ENCODE measurements around the gene NEU3.
"Not testable (repeated sequence)": the region's sequence is repeated elsewhere in the genome, so short reads cannot be mapped to it uniquely, and the experiment has no call there.

The NEU3 gene

GRCh38 chr11:74984730-74985129, 4.0 kb upstream of the NEU3 start:
- DNase-seq = no peak

DNA sequence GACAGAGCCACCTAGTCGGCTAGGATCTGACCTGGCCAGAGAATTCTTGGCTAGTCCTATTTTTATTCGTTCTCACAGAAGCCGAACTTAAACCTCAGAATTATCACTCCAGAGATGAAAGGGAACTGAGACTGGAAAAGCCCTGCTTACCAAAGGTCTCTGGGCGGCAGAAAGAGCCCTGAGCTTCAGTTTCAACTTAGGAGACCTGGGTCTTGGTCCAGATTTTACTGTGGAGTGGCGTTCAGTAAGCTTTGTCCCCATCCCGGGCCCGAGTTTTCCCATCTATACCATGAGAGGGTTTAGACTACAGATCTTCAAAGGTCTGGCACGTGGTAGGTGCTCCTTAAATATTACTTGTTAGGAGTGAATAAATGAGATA, 516 bp downstream of the NEU3 start:
- DNase-seq = no peak

- not testable (repeated sequence) for DNase-seq
Measured at GRCh38 chr11:74990150-74990549, 1.4 kb downstream of the NEU3 start.

- no peak for DNase-seq
Measured at GRCh38 chr11:74990941-74991340, 2.2 kb downstream of the NEU3 start.

- no peak for DNase-seq
Measured at GRCh38 chr11:74992852-74993251, 4.1 kb downstream of the NEU3 start.

- no peak for DNase-seq
Measured at GRCh38 chr11:75000975-75001354, 12.2 kb downstream of the NEU3 start.

DNA sequence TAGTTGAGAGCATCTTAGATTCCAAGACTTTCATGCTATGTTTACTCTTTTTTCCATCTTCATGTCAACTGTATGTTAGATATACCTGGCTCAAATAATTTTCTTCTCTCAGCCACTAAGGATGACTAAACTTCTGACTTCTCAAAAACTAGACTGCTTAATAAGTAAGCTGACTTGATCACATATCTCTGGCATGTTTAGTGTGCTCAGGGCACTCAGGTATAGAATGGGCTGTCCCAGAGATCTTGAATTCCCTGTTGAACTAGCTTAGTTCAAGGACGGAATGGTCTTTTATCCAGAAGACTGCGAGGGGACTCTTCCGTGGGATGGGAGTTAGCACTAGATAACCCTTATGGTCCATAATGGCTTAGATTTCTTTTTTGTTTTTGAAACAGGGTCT, 13.0 kb downstream of the NEU3 start:
- no peak for DNase-seq

DNA sequence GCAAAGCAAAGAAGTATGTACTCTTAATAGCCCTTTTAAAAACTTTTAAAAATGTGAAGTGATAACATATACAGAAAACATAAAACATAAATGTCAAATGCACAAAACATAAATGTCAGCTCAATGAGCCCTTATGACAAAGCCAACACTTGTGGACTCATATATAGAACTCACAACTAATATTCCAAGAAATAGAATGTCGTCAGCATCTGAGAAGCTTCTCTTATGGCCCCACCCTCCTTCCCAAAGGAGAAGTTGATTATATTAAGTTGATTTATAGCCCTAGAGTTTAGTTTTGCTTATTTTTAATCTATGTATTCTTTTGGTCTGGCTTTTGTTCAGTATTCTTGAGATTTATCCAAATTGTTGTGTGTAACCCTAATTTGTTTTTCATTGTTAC, 13.8 kb downstream of the NEU3 start:
- DNase-seq = no peak

- DNase-seq = no peak
Measured at GRCh38 chr11:75004215-75004614, 15.5 kb downstream of the NEU3 start.

GRCh38 chr11:75011357-75011756, 22.6 kb downstream of the NEU3 start:
- no peak for DNase-seq

DNA sequence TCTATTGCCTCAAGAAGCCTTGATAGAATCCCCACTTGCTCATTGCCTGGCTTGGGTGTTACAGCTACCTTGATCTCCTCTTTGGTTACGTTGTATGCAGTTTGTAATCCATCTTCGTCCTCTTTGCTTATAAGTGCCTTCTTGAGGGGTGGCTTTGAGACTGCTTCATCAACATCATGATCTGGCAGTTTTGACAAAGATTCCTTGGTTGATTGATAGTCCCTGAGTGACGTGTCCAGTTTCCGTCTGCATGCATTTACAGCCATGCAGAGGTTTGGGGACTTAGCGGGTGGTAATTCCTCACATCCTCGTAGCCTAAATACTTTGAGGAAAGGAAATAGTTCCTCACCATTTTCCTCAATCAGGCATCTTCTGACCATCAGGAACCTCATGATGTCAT, 23.1 kb downstream of the NEU3 start:
- DNase-seq = no peak

DNA sequence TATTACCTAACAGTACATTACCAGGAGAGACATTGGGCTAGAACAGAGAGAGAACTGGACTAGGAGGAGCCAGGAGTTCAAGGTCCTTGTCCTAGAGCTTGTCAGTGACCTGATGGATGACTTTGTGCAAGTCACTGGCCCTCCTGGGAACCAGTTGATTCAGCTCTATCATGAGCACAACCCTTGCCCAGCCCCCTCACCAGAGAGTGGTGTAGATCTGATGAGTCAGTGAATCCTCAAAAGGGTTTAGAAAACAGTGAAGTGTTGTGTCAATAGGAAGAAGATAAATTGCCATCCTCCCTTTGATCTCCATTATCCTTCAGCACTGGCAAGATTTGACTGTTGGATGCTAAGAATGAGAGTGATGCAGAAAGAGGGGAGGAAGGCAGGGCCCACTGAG, 24.3 kb downstream of the NEU3 start:
- no peak for DNase-seq

DNA sequence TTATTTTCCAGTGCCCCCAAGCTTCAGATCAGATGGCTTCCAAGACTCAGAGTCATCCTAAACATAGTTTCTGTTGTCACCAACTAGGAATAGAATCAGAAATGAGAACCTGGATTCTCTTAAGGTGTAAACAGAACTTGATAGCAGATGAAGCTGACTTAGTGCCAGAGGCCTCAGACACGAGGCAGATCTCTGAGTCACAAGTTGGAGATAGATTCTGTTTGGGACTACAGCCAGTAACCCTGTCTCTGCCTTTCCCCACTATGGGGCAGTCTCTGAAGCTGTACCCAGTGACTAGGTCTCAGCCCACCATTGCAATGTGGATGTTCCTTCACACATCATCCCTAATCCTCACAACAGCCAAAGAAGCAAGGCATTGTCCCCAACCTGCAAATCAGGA, 25.4 kb downstream of the NEU3 start:
- DNase-seq = no peak

- DNase-seq = not testable (repeated sequence)
Measured at GRCh38 chr11:75019200-75019599, 30.5 kb downstream of the NEU3 start.

- not testable (repeated sequence) for DNase-seq
Measured at GRCh38 chr11:75020328-75020727, 31.6 kb downstream of the NEU3 start.

DNA sequence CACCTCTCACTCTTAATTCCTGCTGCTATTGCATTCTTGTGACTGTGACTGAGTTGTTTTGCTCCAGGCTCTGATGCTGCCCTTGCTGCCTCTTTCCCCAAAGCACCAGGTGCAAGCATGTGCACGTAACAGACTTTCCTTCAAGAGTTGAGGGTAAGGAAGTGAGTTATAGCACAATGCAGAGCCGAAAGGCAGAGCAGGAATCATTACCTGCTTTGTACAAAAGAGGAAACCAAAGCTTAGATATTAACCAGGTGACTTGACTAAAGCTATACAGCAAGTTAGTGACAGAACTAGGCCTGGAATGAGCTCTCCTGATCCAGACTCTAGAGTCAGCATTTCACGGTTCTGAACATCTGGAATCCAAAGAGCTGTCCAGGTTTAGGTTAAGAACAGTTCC, 33.6 kb downstream of the NEU3 start:
- DNase-seq = no peak

GRCh38 chr11:75022759-75023396, 34.1 kb downstream of the NEU3 start:
- peak; percentile 72 for DNase-seq

DNA sequence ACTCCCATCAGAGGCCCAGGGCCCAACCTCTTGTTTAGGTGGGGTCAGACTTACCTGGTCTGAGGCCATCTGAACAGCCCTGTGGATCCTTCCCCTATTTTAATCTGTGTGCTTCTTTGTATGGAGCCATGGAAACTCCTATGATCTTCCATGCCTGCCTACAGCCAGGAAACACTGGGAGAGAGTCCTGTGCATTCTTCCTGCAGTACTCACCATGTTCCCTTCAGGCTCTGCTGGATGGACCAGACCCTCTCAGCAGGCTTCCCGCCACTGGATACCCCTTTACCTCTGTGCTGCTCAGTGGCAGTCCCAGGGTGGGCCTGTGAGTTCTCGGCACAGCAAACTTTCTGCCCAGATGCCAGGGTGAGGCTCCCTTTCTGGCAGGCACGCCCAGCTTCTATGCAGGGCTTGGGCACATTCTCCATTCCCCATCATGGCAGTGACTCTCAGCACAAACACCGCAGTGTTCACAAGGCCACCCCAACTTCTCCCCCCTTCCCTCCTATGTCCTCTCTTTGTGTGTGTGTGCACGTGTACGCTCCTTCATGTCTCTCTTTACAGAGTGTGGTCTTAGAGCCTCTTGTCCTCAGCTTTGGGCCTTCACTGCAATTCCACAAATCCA, 34.8 kb downstream of the NEU3 start:
- DNase-seq = no peak

DNA sequence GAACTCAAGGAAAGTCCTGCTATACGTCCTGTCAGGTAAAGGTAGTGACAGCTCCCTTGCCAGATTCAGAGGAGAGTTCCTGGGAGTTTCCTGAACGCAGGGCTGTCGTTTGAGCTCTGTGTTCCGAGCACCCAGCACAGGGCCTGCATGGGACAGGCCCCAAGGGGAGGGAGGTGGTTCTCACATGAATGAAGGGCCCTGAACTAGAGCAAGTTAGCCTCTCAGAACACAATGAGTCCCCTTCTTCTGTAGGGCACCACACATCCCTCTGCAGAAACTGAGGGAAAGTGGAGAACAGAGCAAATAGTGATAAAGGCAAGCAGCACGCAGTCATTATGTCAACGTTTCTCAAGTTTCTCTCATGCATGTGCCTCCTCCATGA, 35.3 kb downstream of the NEU3 start:
- DNase-seq = no peak

DNA sequence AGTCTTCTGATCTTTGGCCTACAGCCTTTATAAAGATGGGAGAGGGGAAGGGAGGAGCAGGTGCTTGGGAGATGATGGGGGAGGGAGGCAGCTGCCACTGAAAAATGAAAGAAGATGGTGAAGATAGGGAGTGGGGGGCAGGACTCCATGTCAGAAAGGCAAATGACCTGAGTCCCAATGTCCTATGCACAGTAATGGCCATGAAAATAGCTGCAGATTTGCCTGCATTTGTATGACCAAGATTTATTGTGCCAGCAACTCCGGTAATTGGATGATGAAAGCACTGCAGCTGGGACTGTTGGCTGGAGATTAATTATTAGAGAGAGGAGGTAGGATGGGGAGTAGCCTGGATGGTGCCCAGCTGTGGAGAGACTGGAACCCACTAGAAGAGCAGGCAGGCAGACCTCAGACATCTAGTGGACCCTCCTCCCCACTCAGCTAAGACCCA, 36.1 kb downstream of the NEU3 start:
- no peak for DNase-seq

GRCh38 chr11:75025561-75025960, 36.8 kb downstream of the NEU3 start:
- DNase-seq = no peak

DNA sequence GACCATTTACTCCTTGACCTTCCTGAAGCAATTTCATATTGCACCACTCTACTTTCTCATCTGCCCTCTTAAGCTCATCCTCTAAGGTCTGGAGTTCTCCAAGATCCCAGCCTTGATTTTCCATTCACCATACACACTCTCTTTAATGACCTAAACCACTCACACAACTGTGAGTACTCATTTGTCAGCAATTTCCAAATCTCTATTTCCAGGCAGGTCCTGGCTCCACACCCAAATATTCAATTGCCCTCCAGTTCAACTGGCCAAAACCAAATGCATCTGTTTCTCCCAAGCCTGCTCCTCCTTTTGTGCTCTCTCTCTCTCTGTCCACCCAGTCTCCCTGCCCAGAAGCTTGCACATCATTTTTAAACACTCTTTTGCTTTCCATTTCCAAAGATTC, 39.6 kb downstream of the NEU3 start:
- DNase-seq = no peak

- no peak for DNase-seq
Measured at GRCh38 chr11:75028724-75029123, 40.0 kb downstream of the NEU3 start.

DNA sequence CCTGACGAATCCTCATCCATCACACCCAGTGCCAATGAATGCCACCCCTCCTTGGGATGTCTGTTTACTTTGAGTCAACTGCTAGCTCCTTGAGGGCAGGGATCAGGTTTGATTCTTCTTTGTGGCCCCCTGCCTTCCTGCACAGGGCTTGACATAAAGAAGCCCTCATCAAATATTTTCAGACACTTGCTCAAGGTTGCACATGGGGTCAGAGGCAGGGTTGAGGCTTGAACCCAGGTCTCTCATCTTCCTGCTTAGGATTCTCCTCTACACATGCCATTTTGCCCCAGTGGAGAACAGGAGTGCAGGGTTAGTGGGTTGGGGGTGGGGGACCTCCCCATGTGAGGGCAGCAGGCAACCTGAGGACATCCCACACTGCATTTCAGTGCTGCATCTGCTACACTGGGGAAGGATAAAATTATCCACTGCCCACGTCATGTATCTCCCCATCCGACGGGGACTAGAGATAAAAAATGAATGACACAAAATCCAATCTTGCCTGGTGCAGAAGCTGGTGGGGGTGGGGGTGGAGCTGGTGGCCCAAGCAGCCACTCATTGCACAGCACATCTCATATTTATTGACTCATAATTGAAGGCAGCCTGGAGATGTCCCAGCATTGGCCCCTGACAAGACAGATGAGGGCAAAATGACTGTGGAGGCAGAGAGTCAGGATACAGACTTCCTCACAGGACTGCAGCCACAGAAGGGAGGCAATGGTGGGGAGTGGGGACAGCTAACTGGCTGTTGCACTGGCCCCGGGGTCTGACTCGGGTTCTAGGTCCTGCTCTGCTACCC, 41.3 kb downstream of the NEU3 start:
- no peak for DNase-seq
